GM21367 (cell line): ENCODE results near the gene SPATA32.

Experiments used
- ATAC-seq: cut with Tn5 transposase; IDR thresholded peaks from one replicate; pipeline ENCODE4 v1.9.1; 2021; ENCODE audit not compliant: unreplicated experiment

SPATA32 gene

GRCh38 chr17:45247429-45248131, 14.3 kb downstream of the SPATA32 start:
- ATAC-seq, result peak; percentile 54

DNA sequence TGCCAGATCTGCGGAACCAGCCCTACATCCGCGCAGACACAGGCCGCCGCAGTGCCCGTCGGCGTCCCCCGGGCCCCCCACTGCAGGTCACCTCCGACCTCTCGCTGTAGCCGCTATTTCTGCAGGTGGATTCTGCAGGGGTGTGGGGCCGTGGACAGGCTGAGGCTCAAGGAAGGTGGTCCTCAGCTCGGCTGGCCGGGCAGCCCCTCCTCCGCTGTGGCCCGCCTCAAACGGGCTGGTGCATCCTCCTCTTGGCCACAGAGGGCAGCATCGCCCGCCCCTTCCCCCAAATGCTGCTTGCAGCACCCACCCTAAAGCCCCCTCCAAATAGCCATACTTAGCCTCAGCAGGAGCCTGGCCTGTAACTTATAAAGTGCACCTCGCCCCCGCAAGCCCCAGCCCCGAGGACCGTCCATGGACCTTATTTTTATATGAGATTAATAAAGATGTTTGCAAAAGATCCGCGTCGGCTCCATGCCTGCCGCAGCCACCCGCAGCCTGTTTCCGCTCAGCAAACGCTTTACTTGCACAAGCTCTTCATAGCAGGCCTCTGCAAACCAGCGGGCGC, 14.9 kb downstream of the SPATA32 start:
- ATAC-seq, result no peak

DNA sequence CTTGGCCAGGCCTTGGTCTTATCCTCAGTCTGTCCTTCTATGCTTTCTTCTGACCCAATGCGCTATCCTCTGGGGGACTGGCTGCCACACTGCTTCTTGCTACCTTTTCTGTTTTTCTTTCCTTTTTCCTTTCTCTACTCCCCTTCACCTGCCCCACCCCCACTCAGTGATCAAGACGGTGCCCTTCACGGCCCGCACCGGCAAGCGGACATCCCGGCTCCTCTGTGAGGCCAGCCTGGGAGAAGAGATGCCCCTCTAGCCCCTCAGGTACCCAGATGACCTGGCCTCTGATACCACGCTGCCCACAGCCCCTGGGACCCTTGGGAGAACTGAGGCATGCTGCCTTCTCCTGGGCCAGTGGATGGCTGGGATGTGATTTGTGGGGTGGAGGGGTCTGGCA, 15.6 kb downstream of the SPATA32 start:
- no peak for ATAC-seq

DNA sequence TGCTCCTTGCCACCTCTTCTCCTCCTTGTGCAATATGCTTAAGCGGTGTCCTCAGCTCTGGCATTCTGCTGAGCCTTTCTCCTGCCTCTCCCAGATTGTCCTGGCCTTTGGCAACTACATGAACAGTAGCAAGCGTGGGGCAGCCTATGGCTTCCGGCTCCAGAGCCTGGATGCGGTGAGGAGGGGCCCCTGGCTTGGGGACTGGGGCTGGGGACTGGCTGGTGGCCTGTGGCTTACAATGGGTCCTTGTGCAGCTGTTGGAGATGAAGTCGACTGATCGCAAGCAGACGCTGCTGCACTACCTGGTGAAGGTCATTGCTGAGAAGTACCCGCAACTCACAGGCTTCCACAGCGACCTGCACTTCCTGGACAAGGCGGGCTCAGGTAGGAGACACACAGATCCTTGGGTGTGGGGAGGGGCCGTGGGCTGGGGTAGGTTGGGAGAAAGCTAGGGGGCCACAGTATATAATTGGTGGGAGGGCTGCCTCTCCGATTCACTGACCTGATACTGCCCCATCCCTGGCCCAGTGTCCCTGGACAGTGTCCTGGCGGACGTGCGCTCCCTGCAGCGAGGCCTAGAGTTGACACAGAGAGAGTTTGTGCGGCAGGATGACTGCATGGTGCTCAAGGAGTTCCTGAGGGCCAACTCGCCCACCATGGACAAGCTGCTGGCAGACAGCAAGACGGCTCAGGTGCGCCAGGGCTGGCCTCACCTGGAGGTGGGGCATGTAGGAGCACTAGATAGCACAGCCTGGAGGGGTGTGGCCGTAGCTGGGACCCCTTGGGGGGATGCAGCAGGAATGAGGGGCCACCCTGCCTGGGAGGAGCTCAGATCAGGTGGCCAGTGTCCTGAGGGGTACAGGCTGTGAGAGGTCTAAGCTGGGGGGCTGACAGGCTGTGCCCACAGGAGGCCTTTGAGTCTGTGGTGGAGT, 16.9 kb downstream of the SPATA32 start:
- ATAC-seq, result no peak

DNA sequence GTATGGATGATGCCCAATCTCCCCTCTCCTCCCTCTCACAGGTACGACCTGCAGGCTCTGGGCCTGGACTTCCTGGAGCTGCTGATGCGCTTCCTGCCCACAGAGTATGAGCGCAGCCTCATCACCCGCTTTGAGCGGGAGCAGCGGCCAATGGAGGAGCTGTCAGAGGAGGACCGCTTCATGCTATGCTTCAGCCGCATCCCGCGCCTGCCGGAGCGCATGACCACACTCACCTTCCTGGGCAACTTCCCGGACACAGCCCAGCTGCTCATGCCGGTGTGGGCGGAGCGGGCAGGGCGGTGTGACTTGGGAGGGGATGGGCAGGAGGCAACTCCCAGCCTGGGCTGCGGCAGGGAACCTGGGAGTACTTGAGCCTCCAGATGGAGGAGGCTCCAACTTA, 18.1 kb downstream of the SPATA32 start:
- ATAC-seq, result no peak

- no peak for ATAC-seq
Measured at GRCh38 chr17:45242029-45242414, 19.9 kb downstream of the SPATA32 start.

- ATAC-seq, result no peak
Measured at GRCh38 chr17:45241328-45242028, 20.4 kb downstream of the SPATA32 start.

DNA sequence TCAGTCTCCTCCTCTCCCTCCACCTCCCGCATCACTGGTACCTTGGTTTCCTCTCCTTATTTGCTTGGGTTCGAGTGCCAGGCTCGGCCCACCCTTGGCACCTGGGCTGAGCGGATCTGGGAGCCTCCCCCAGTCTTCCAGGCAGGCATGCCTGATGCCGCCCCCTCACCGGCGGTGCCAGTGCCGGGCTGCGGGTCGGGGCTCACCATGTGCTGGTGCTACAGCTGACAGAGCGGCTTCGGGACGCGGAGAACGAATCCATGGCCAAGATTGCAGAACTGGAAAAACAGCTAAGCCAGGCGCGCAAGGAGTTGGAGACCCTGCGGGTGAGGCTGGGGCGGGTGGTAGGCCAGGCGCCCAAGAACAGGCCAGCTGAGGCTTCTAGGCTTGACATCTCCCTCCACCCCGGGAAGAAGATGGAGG, 21.0 kb downstream of the SPATA32 start:
- ATAC-seq, result no peak

DNA sequence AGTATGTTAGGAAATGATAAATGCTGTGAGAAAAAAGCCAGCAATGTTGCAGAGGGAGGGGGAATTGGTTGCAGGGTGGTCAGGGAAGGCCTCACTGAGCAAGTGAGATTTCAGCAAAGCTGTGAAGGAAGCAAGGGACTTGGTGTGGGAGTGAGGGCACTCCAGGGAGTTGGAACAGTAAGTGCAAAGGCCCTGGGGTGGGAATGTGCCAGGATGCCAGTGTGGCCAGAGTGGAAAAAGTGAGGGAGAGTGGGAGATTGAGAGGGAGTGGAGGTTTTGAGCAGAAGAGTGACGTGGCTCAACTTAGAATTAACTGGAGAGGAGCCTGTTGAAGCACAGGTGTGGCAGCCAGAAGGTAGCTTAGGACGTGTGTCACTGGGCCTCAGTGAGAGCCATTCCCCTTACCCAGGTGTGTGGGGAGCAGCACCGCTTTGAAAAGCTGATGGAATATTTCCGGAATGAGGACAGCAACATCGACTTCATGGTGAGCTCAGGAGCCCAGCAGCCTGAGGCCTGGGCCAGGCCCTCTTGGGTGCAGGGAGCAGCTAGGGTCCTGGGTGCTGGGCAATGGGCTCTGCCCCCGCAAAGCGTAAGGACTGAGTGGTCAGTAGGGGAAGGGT, 23.6 kb downstream of the SPATA32 start:
- ATAC-seq, result no peak

- no peak for ATAC-seq
Measured at GRCh38 chr17:45237686-45238085, 24.2 kb downstream of the SPATA32 start.

GRCh38 chr17:45236282-45236606, 25.6 kb downstream of the SPATA32 start:
- no peak for ATAC-seq

- no peak for ATAC-seq
Measured at GRCh38 chr17:45235416-45236281, 26.2 kb downstream of the SPATA32 start.

- no peak for ATAC-seq
Measured at GRCh38 chr17:45234641-45235415, 27.1 kb downstream of the SPATA32 start.

DNA sequence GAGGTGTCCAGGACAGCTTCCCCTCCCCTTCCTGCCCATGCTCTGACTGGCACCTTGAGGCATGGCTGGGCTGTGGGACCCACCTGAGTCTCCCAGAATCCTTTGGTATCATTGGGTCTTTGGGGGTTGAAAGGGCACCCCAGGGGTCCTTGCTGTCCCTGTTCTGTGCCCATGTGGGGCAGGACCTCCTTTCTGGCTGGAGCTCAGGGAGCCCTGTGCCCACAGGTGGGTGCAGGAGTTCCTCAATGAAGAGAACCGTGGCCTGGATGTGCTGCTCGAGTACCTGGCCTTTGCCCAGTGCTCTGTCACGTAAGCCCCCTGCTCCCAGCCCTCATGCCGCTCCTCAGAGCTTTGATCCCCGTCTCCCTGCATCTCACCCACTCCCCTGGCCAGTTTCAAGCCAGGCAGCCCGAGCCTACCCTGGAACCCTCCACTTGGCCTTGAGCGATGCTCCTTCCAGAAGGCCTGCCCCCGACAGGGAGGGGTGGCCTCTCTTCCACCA, 28.4 kb downstream of the SPATA32 start:
- no peak for ATAC-seq

DNA sequence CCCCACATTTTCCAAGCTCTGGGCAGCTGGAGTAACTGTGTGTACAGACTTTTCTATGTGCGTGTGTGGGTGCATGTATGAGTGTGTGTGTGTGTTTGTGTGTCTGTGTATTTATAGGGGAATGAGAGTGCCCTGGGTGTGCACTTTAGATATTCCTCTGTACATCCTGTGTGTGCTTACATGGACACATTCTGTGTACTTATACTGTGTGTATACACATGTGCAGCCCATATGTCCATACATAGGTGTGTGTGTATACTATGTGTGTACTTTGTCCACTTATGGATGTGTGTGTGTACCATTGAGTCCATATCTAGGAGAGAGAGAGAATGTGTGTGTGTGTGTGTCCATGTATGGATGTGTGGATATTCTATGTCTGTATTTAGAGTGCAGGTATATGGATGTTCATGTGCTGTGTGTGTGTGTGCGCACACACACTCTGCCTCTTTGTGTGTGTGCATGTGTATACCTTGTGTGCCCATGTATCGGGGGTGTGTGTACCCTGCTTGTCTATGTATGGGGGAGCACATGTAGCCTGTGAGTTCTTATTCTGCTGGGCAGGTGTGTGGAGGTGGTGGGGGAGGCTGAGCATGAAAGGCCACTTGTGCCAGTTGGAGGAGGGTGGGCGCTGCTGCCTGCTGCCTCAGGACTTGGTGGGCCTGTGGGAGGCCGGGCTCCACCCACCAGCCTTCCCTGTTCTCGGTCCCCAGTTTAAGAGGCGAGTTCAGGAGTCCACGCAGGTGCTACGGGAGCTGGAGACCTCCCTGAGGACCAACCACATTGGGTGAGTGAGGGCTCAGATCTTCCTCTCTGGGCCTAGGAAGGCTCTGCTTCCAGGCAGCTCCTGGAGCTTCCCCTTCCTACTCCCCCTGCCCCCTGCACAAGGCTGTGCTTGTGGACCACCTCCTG, 29.1 kb downstream of the SPATA32 start:
- ATAC-seq, result no peak

DNA sequence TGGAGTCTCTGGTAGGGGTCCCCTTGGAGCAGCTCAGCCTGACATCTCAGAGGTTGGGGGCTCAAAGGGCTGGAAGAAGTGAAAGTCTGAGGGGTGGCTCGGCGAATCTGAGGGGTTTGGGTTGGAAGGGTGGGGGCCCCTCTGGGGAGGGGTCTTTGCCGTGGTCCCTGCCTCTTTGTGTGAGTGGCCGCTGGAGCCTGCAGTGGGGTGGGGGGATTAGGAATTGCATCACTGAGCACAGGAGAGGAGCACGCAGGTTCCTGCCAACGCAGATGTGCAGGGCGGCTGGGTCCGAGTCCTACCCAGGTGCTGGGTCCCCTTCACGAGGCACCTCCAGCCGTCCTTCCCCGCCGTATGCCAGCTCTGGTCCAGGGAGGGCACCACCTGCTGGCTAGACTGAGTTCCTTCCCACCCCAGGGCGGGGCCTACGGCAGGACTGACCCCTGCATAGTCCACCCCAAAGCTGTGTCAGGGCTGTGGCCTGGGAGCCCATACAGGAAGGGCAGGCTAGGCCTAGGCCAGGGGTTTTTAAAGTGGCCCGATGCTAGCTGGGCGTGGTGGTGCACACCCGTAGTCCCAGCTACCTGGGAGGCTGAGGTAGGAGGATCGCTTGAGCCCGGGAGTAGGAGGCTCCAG, 30.3 kb downstream of the SPATA32 start:
- no peak for ATAC-seq

GRCh38 chr17:45230787-45231480, 31.0 kb downstream of the SPATA32 start:
- no peak for ATAC-seq
